Astrocyte (in vitro differentiated cells and primary cell): Measurements from ENCODE around the gene ZNF565. TPM values are rescaled to one million over a fixed set of nuclear protein-coding genes. Genes with fewer than 3 reads are reported as not detected.
A peak's percentile ranks its signal among the peaks of the same experiment; 100 is the strongest.

Source experiments
- DNase-seq: peaks from one replicate; pipeline ENCODE4 v3.0.0-alpha.2; 2010; ENCODE audit warnings: low read depth
- FAIRE-seq: peaks from 2 replicates; lab custom pipeline; 2011; peaks lifted over from hg19 to GRCh38; lab: Jason Lieb, UNC
- H2AFZ ChIP-seq: 2 replicates; pipeline ENCODE4 v1.6.0; 2012; ENCODE audit warnings: low read depth, low read length, inconsistent platforms
- H3K27ac ChIP-seq: 2 replicates; pipeline ENCODE4 v1.5.1; 2011; ENCODE audit warnings: low read depth, low read length, inconsistent platforms
- H3K27me3 ChIP-seq: 2 replicates; pipeline ENCODE4 v1.6.0; 2011; ENCODE audit warnings: low read length, inconsistent platforms; ENCODE audit not compliant: insufficient read depth
- H3K36me3 ChIP-seq: 2 replicates; pipeline ENCODE4 v1.5.1; 2011; ENCODE audit warnings: low read length, inconsistent platforms; ENCODE audit not compliant: insufficient read depth
- H3K4me1 ChIP-seq: 2 replicates; pipeline ENCODE4 v1.5.1; 2011; ENCODE audit warnings: low read length, inconsistent platforms; ENCODE audit not compliant: insufficient read depth
- H3K4me2 ChIP-seq: 2 replicates; pipeline ENCODE4 v1.6.0; 2012; ENCODE audit warnings: low read length, inconsistent platforms
- H3K4me3 ChIP-seq: 2 replicates; pipeline ENCODE4 v1.5.1; 2011; ENCODE audit warnings: low read depth, mild to moderate bottlenecking, low read length, inconsistent platforms; ENCODE audit not compliant: insufficient read depth
- H3K79me2 ChIP-seq: 2 replicates; pipeline ENCODE4 v1.6.0; 2012; ENCODE audit warnings: mild to moderate bottlenecking, low read length, inconsistent platforms; ENCODE audit not compliant: insufficient read depth
- H3K9ac ChIP-seq: 2 replicates; pipeline ENCODE4 v1.6.0; 2012; ENCODE audit warnings: mild to moderate bottlenecking, low read length, inconsistent platforms
- H3K9me3 ChIP-seq: 2 replicates; pipeline ENCODE4 v1.5.1; 2012; ENCODE audit warnings: low read depth, mild to moderate bottlenecking, low read length, inconsistent platforms; ENCODE audit not compliant: insufficient read depth
- H4K20me1 ChIP-seq: 2 replicates; pipeline ENCODE4 v1.6.0; 2012; ENCODE audit warnings: low read length, inconsistent platforms; ENCODE audit not compliant: insufficient read depth
- H3K27ac Mint-ChIP-seq: one replicate; pipeline ENCODE4 v1.8.0; 2021; ENCODE audit warnings: mild to moderate bottlenecking, mixed read lengths; ENCODE audit not compliant: unreplicated experiment
- H3K27me3 Mint-ChIP-seq: one replicate; pipeline ENCODE4 v1.8.0; 2021; ENCODE audit warnings: low read depth, mixed read lengths; ENCODE audit not compliant: unreplicated experiment
- H3K36me3 Mint-ChIP-seq: one replicate; pipeline ENCODE4 v1.8.0; 2021; ENCODE audit warnings: low read depth, mixed read lengths; ENCODE audit not compliant: unreplicated experiment
- H3K4me1 Mint-ChIP-seq: one replicate; pipeline ENCODE4 v1.8.0; 2021; ENCODE audit warnings: low read depth, mixed read lengths; ENCODE audit not compliant: unreplicated experiment
- H3K4me3 Mint-ChIP-seq: one replicate; pipeline ENCODE4 v1.8.0; 2021; ENCODE audit warnings: mild to moderate bottlenecking, moderate library complexity, mixed read lengths; ENCODE audit not compliant: unreplicated experiment
- H3K9me3 Mint-ChIP-seq: one replicate; pipeline ENCODE4 v1.8.0; 2021; ENCODE audit warnings: mild to moderate bottlenecking, mixed read lengths; ENCODE audit not compliant: unreplicated experiment
- CTCF ChIP-seq: IDR thresholded peaks from 2 replicates; pipeline ENCODE4 v1.5.1; 2011; ENCODE audit warnings: low read depth, mild to moderate bottlenecking, inconsistent platforms, low read length, moderate library complexity; ENCODE audit not compliant: insufficient read depth
- EZH2 ChIP-seq: IDR thresholded peaks from 2 replicates; pipeline ENCODE4 v1.6.1; 2012; ENCODE audit warnings: mild to moderate bottlenecking, low read length, inconsistent platforms; ENCODE audit not compliant: insufficient read depth
- total RNA-seq: library from RNA; stranded (reverse); gene quantifications from 2 replicates; pipeline ENCODE4 v1.2.1, GENCODE V29; 2021

Gene ZNF565
- total RNA-seq, 1 donor from 2014 or later, result 6.5 TPM

- H3K4me1 ChIP-seq, result peaks cover 6% of the 10 kb centered on the region
- H3K4me3 ChIP-seq, result no peak overlapping the region
- no peak for DNase-seq
- H3K79me2 ChIP-seq, result peaks cover 52% of the 10 kb centered on the region
- peak overlapping the region; percentile 66 for H3K27ac Mint-ChIP-seq
- H3K4me1 Mint-ChIP-seq, result peaks cover 1% of the 10 kb centered on the region
- H3K27me3 ChIP-seq, result no peaks in the 10 kb centered on the region
- no peak overlapping the region for H3K9ac ChIP-seq
- peaks cover 1% of the 10 kb centered on the region for H3K9me3 Mint-ChIP-seq
- no peaks in the 10 kb centered on the region for H3K27me3 Mint-ChIP-seq
- no peak overlapping the region for H3K27ac ChIP-seq
- no peaks in the 10 kb centered on the region for H3K9me3 ChIP-seq
- peaks cover 14% of the 10 kb centered on the region for H4K20me1 ChIP-seq
- no peak for FAIRE-seq
- H3K36me3 ChIP-seq, result no peaks in the 10 kb centered on the region
- H3K36me3 Mint-ChIP-seq, result peaks cover 8% of the 10 kb centered on the region
- peak overlapping the region; percentile 80 for H3K4me3 Mint-ChIP-seq
- H2AFZ ChIP-seq, result no peak overlapping the region
- H3K4me2 ChIP-seq, result no peak overlapping the region
- no peak for TF ChIP-seq EZH2
- TF ChIP-seq CTCF, result no peak
These were observed 1.6 kb downstream of the ZNF565 start for GRCh38 chr19:36212895-36213294.

GRCh38 chr19:36210497-36210896 is 4.0 kb downstream of the ZNF565 start:
- peaks cover 33% of the 10 kb centered on the region for H3K79me2 ChIP-seq
- TF ChIP-seq EZH2 (no peak), CTCF (no peak)
- DNase-seq, result no peak
- no peak overlapping the region for H3K4me2 ChIP-seq
- Mint-ChIP-seq H3K27ac (no peak overlapping the region), H3K4me3 (no peak overlapping the region), H3K36me3 (peaks cover 12% of the 10 kb centered on the region), H3K27me3 (no peaks in the 10 kb centered on the region), H3K9me3 (peaks cover 1% of the 10 kb centered on the region), H3K4me1 (no peaks in the 10 kb centered on the region)
- H3K9ac ChIP-seq, result no peak overlapping the region
- no peaks in the 10 kb centered on the region for H3K9me3 ChIP-seq
- no peak overlapping the region for H3K4me3 ChIP-seq
- H3K4me1 ChIP-seq, result no peaks in the 10 kb centered on the region
- H4K20me1 ChIP-seq, result no peaks in the 10 kb centered on the region
- no peak overlapping the region for H3K27ac ChIP-seq
- FAIRE-seq, result no peak
- no peaks in the 10 kb centered on the region for H3K27me3 ChIP-seq
- no peaks in the 10 kb centered on the region for H3K36me3 ChIP-seq
- H2AFZ ChIP-seq, result no peak overlapping the region

GRCh38 chr19:36209372-36209771 is 5.1 kb downstream of the ZNF565 start:
- peaks cover 26% of the 10 kb centered on the region for H3K79me2 ChIP-seq
- H3K4me3 ChIP-seq, result no peak overlapping the region
- H3K27ac ChIP-seq, result no peak overlapping the region
- no peak for FAIRE-seq
- Mint-ChIP-seq H3K4me1 (no peaks in the 10 kb centered on the region), H3K27ac (no peak overlapping the region), H3K9me3 (peaks cover 1% of the 10 kb centered on the region), H3K27me3 (no peaks in the 10 kb centered on the region), H3K36me3 (peaks cover 12% of the 10 kb centered on the region), H3K4me3 (no peak overlapping the region)
- no peak for TF ChIP-seq CTCF
- no peaks in the 10 kb centered on the region for H3K4me1 ChIP-seq
- H3K36me3 ChIP-seq, result no peaks in the 10 kb centered on the region
- H3K9me3 ChIP-seq, result no peaks in the 10 kb centered on the region
- H4K20me1 ChIP-seq, result no peaks in the 10 kb centered on the region
- H3K27me3 ChIP-seq, result no peaks in the 10 kb centered on the region
- no peak overlapping the region for H3K4me2 ChIP-seq
- no peak overlapping the region for H3K9ac ChIP-seq
- no peak overlapping the region for H2AFZ ChIP-seq
- DNase-seq, result no peak
